Calu3 (cell line): ENCODE measurements around the gene CMTR1. TPM values are rescaled to one million over a fixed set of nuclear protein-coding genes. Genes with fewer than 3 reads are reported as not detected.

Source experiments
- BruUV-seq: library from RNA; stranded (reverse); fragments of 400-500 nt; replicated peaks from 2 replicates; lab custom pipeline; 2021; lab: Mats Ljungman, UMichigan
- CTCF ChIA-PET: fragments of 300-600 bp; sonication (Branson Sonifier 250); formaldehyde crosslinking; loops from one replicate; lab custom pipeline; 2022; ENCODE audit warnings: antibody characterized with exemption; lab: Charles Lee
- DNase-seq: peaks from one replicate; pipeline ENCODE4 v3.0.0; 2022
- H3K27ac Mint-ChIP-seq: one replicate; pipeline ENCODE4 v1.8.0; 2022; ENCODE audit warnings: mixed read lengths; ENCODE audit not compliant: unreplicated experiment
- H3K27me3 Mint-ChIP-seq: one replicate; pipeline ENCODE4 v1.8.0; 2022; ENCODE audit warnings: mixed read lengths; ENCODE audit not compliant: unreplicated experiment
- H3K36me3 Mint-ChIP-seq: one replicate; pipeline ENCODE4 v1.8.0; 2022; ENCODE audit warnings: mild to moderate bottlenecking, moderate library complexity, mixed read lengths; ENCODE audit not compliant: insufficient read depth, unreplicated experiment
- H3K4me1 Mint-ChIP-seq: one replicate; pipeline ENCODE4 v1.8.0; 2022; ENCODE audit warnings: mild to moderate bottlenecking, low read depth, mixed read lengths; ENCODE audit not compliant: unreplicated experiment
- H3K4me3 Mint-ChIP-seq: one replicate; pipeline ENCODE4 v1.8.0; 2022; ENCODE audit warnings: mild to moderate bottlenecking, low read depth, moderate library complexity, mixed read lengths; ENCODE audit not compliant: unreplicated experiment
- H3K9me3 Mint-ChIP-seq: one replicate; pipeline ENCODE4 v1.8.0; 2022; ENCODE audit warnings: low read depth, mixed read lengths; ENCODE audit not compliant: unreplicated experiment
- CTCF ChIP-seq: fragments of 200-600 bp; IDR thresholded peaks from one replicate; pipeline ENCODE4 v1.8.0; 2022; ENCODE audit warnings: antibody characterized with exemption; ENCODE audit not compliant: unreplicated experiment
- intact Hi-C: fragments of 100-400 bp; cut with micrococcal nuclease; formaldehyde crosslinking; loops from one replicate; pipeline ENCODE4 v1.10.0; 2022; ENCODE audit not compliant: unreplicated experiment
- total RNA-seq: library from RNA; stranded (reverse); gene quantifications from 2 replicates; pipeline ENCODE4 v1.2.3, GENCODE V29; 2022

Gene CMTR1
- total RNA-seq, 1 experiment from 2014 or later, result 50.3 TPM

- no TSS peak for BruUV-seq
- DNase-seq, result no peak
- Mint-ChIP-seq H3K27ac (no peak overlapping the region), H3K27me3 (peaks cover 92% of the 10 kb centered on the region), H3K36me3 (no peaks in the 10 kb centered on the region), H3K9me3 (no peaks in the 10 kb centered on the region), H3K4me1 (peaks cover 6% of the 10 kb centered on the region), H3K4me3 (no peak overlapping the region)
- no peak for TF ChIP-seq CTCF
- intact Hi-C loops, result no loop called here
- CTCF ChIA-PET, result interaction anchor here (1.3 kb wide), 1 partner anchor 25 kb away, joined by 3 read pairs; no protein-coding TSS in a partner anchor
Observed at GRCh38 chr6:37512400-37513011, 79.5 kb downstream of the CMTR1 start.

GRCh38 chr6:37513155-37513554 lies 80.1 kb downstream of the CMTR1 start:
- Mint-ChIP-seq H3K9me3 (no peaks in the 10 kb centered on the region), H3K4me3 (no peak overlapping the region), H3K27ac (no peak overlapping the region), H3K4me1 (peaks cover 6% of the 10 kb centered on the region), H3K27me3 (peaks cover 94% of the 10 kb centered on the region), H3K36me3 (no peaks in the 10 kb centered on the region)
- DNase-seq, result no peak
- no TSS peak for BruUV-seq
- TF ChIP-seq CTCF, result no peak
- CTCF ChIA-PET, result interaction anchor here (1.3 kb wide), 1 partner anchor 24 kb away, joined by 3 read pairs; no protein-coding TSS in a partner anchor
- intact Hi-C loops, result no loop called here

- no peaks in the 10 kb centered on the region for H3K36me3 Mint-ChIP-seq
- H3K4me3 Mint-ChIP-seq, result no peak overlapping the region
- DNase-seq, result no peak
Observed at GRCh38 chr6:37513576-37513975, 80.6 kb downstream of the CMTR1 start.

GRCh38 chr6:37514321-37514771 lies 81.3 kb downstream of the CMTR1 start:
- Mint-ChIP-seq H3K27ac (no peak overlapping the region), H3K36me3 (no peaks in the 10 kb centered on the region)

More at GRCh38 chr6:37513576-37513975, 80.6 kb downstream of the CMTR1 start:
- Mint-ChIP-seq H3K4me1 (peaks cover 6% of the 10 kb centered on the region), H3K27ac (no peak overlapping the region), H3K9me3 (no peaks in the 10 kb centered on the region), H3K27me3 (peaks cover 94% of the 10 kb centered on the region)
- BruUV-seq, result no TSS peak
- no peak for TF ChIP-seq CTCF
- CTCF ChIA-PET, result interaction anchor here (1.3 kb wide), 1 partner anchor 24 kb away, joined by 3 read pairs; no protein-coding TSS in a partner anchor
- intact Hi-C loops, result no loop called here

More at GRCh38 chr6:37514321-37514771, 81.3 kb downstream of the CMTR1 start:
- peaks cover 6% of the 10 kb centered on the region for H3K4me1 Mint-ChIP-seq
- CTCF ChIA-PET, result no interaction called here
- no peaks in the 10 kb centered on the region for H3K9me3 Mint-ChIP-seq
- H3K4me3 Mint-ChIP-seq, result no peak overlapping the region
- intact Hi-C loops, result no loop called here
- H3K27me3 Mint-ChIP-seq, result peaks cover 94% of the 10 kb centered on the region
- DNase-seq, result no peak
- no TSS peak for BruUV-seq
- no peak for TF ChIP-seq CTCF
